Dendritic cell treated with granulocyte-macrophage colony-stimulating factor and Interleukin-4, amounts not matched to agents 40 ng/mL and 50 ng/mL, for 4 days (primary cell): ENCODE data around the gene CMC2.

Experiments
- H3K27ac Mint-ChIP-seq: one replicate; pipeline ENCODE4 v1.8.0; 2022; ENCODE audit warnings: mild to moderate bottlenecking, mixed read lengths
- H3K27me3 Mint-ChIP-seq: one replicate; pipeline ENCODE4 v1.8.0; 2022; ENCODE audit warnings: mild to moderate bottlenecking, mixed read lengths
- H3K36me3 Mint-ChIP-seq: one replicate; pipeline ENCODE4 v1.8.0; 2022; ENCODE audit warnings: low read depth, mixed read lengths
- H3K4me1 Mint-ChIP-seq: one replicate; pipeline ENCODE4 v1.8.0; 2022; ENCODE audit warnings: low read depth, mixed read lengths
- H3K4me3 Mint-ChIP-seq: one replicate; pipeline ENCODE4 v1.8.0; 2022; ENCODE audit warnings: mild to moderate bottlenecking, moderate library complexity, mixed read lengths
- H3K9me3 Mint-ChIP-seq: one replicate; pipeline ENCODE4 v1.8.0; 2022; ENCODE audit warnings: mixed read lengths
- intact Hi-C: fragments of 100-400 bp; cut with micrococcal nuclease; formaldehyde crosslinking; loops from one replicate; pipeline ENCODE4 v1.15.0; 2022

Gene CMC2

GRCh38 chr16:81006813-81007695, at the start of gene CMC2, which contains the start of gene CENPN:
CMC2 (minus strand) TSS chr16:81006885; CDS start chr16:80997394, 9,491 bp downstream.
CENPN (plus strand) TSS chr16:81007214; CDS start chr16:81011940, 4,726 bp downstream.
- Mint-ChIP-seq H3K4me1 (peaks cover 44% of the 10 kb centered on the region), H3K27me3 (no peaks in the 10 kb centered on the region), H3K9me3 (no peaks in the 10 kb centered on the region), H3K36me3 (peaks cover 18% of the 10 kb centered on the region), H3K27ac (peak within 1 kb of the TSS; percentile 99), H3K4me3 (peak within 1 kb of the TSS; percentile 96)
- intact Hi-C loops: loop anchor here (1.0 to 10.0 kb wide), 5 partner anchors 10 to 308 kb away; partner anchors contain the start of genes ATMIN, C16orf46, GAN and GCSH

GRCh38 chr16:81053761-81054160, 47.1 kb upstream of the CMC2 start:
- Mint-ChIP-seq H3K4me3 (no peak overlapping the region), H3K27ac (no peak overlapping the region), H3K4me1 (no peaks in the 10 kb centered on the region), H3K9me3 (peaks cover 22% of the 10 kb centered on the region), H3K27me3 (no peaks in the 10 kb centered on the region), H3K36me3 (peaks cover under 1% of the 10 kb centered on the region)
- intact Hi-C loops: no loop called here

GRCh38 chr16:81042821-81043220, 36.1 kb upstream of the CMC2 start:
- Mint-ChIP-seq H3K4me1 (peaks cover 26% of the 10 kb centered on the region), H3K36me3 (peaks cover 76% of the 10 kb centered on the region), H3K27ac (no peak overlapping the region), H3K9me3 (peaks cover 1% of the 10 kb centered on the region), H3K4me3 (no peak overlapping the region), H3K27me3 (no peaks in the 10 kb centered on the region)
- intact Hi-C loops: no loop called here

GRCh38 chr16:81041696-81042095, 35.0 kb upstream of the CMC2 start:
- no peaks in the 10 kb centered on the region for H3K27me3 Mint-ChIP-seq
- intact Hi-C loops: no loop called here
- H3K4me1 Mint-ChIP-seq: peaks cover 36% of the 10 kb centered on the region
- no peaks in the 10 kb centered on the region for H3K9me3 Mint-ChIP-seq
- no peak overlapping the region for H3K27ac Mint-ChIP-seq
- peaks cover 76% of the 10 kb centered on the region for H3K36me3 Mint-ChIP-seq
- H3K4me3 Mint-ChIP-seq: no peak overlapping the region

GRCh38 chr16:81040842-81041241, 34.2 kb upstream of the CMC2 start:
- Mint-ChIP-seq H3K4me1 (peaks cover 39% of the 10 kb centered on the region), H3K27me3 (no peaks in the 10 kb centered on the region), H3K36me3 (peaks cover 75% of the 10 kb centered on the region), H3K4me3 (no peak overlapping the region), H3K27ac (no peak overlapping the region), H3K9me3 (no peaks in the 10 kb centered on the region)
- intact Hi-C loops: no loop called here

GRCh38 chr16:81040131-81040530, 33.4 kb upstream of the CMC2 start:
- no peak overlapping the region for H3K4me3 Mint-ChIP-seq
- intact Hi-C loops: no loop called here
- peaks cover 69% of the 10 kb centered on the region for H3K36me3 Mint-ChIP-seq
- H3K9me3 Mint-ChIP-seq: no peaks in the 10 kb centered on the region
- peak overlapping the region; percentile 54 for H3K27ac Mint-ChIP-seq
- peaks cover 43% of the 10 kb centered on the region for H3K4me1 Mint-ChIP-seq
- no peaks in the 10 kb centered on the region for H3K27me3 Mint-ChIP-seq

- Mint-ChIP-seq H3K4me3 (peak overlapping the region; percentile 78), H3K27me3 (no peaks in the 10 kb centered on the region), H3K9me3 (no peaks in the 10 kb centered on the region), H3K27ac (no peak overlapping the region), H3K4me1 (peaks cover 43% of the 10 kb centered on the region), H3K36me3 (peaks cover 37% of the 10 kb centered on the region)
- intact Hi-C loops: loop anchor here (10.0 kb wide), 1 partner anchor 698 kb away; no protein-coding TSS in a partner anchor
These were observed 30.2 kb upstream of the CMC2 start for GRCh38 chr16:81036751-81037350.

GRCh38 chr16:81035975-81036750, 29.5 kb upstream of the CMC2 start:
- H3K27ac Mint-ChIP-seq: no peak overlapping the region
- intact Hi-C loops: loop anchor here (1.0 to 10.0 kb wide), 3 partner anchors 29 to 699 kb away; partner anchors contain the start of genes CENPN and CMC2

GRCh38 chr16:81035398-81035974, 28.8 kb upstream of the CMC2 start, which contains the start of gene ATMIN:
ATMIN (plus strand) TSS chr16:81035842; CDS start chr16:81035871, 29 bp downstream.
- Mint-ChIP-seq H3K36me3 (peaks cover 24% of the 10 kb centered on the region), H3K9me3 (no peaks in the 10 kb centered on the region), H3K27me3 (no peaks in the 10 kb centered on the region), H3K4me3 (peak within 1 kb of the TSS; percentile 78), H3K27ac (no peak within 1 kb of the TSS), H3K4me1 (peaks cover 40% of the 10 kb centered on the region)
- intact Hi-C loops: loop anchor here (1.0 to 10.0 kb wide), 3 partner anchors 29 to 699 kb away; partner anchors contain the start of genes CENPN and CMC2

More at GRCh38 chr16:81035975-81036750, 29.5 kb upstream of the CMC2 start:
- Mint-ChIP-seq H3K4me1 (peaks cover 43% of the 10 kb centered on the region), H3K27me3 (no peaks in the 10 kb centered on the region), H3K9me3 (no peaks in the 10 kb centered on the region), H3K4me3 (peak overlapping the region; percentile 78), H3K36me3 (peaks cover 30% of the 10 kb centered on the region)

GRCh38 chr16:81029930-81030604, 23.4 kb upstream of the CMC2 start:
- Mint-ChIP-seq H3K27me3 (no peaks in the 10 kb centered on the region), H3K36me3 (peaks cover 30% of the 10 kb centered on the region), H3K9me3 (no peaks in the 10 kb centered on the region), H3K4me3 (no peak overlapping the region), H3K4me1 (no peaks in the 10 kb centered on the region), H3K27ac (no peak overlapping the region)
- intact Hi-C loops: loop anchor here (10.0 kb wide), 1 partner anchor 705 kb away; no protein-coding TSS in a partner anchor

GRCh38 chr16:81026429-81026828, 19.7 kb upstream of the CMC2 start:
- H3K27ac Mint-ChIP-seq: no peak overlapping the region
- no peaks in the 10 kb centered on the region for H3K4me1 Mint-ChIP-seq
- no peaks in the 10 kb centered on the region for H3K9me3 Mint-ChIP-seq
- H3K4me3 Mint-ChIP-seq: no peak overlapping the region
- H3K27me3 Mint-ChIP-seq: no peaks in the 10 kb centered on the region
- intact Hi-C loops: no loop called here
- H3K36me3 Mint-ChIP-seq: peaks cover 50% of the 10 kb centered on the region

GRCh38 chr16:81018496-81018895, 11.8 kb upstream of the CMC2 start:
- intact Hi-C loops: no loop called here

GRCh38 chr16:81014672-81015071, 8.0 kb upstream of the CMC2 start:
- Mint-ChIP-seq H3K4me1 (peaks cover 11% of the 10 kb centered on the region), H3K4me3 (no peak overlapping the region), H3K27me3 (no peaks in the 10 kb centered on the region), H3K27ac (no peak overlapping the region), H3K9me3 (no peaks in the 10 kb centered on the region), H3K36me3 (peaks cover 73% of the 10 kb centered on the region)
- intact Hi-C loops: no loop called here

More at GRCh38 chr16:81018496-81018895, 11.8 kb upstream of the CMC2 start:
- H3K4me3 Mint-ChIP-seq: no peak overlapping the region
- peaks cover 84% of the 10 kb centered on the region for H3K36me3 Mint-ChIP-seq
- H3K27ac Mint-ChIP-seq: no peak overlapping the region
- no peaks in the 10 kb centered on the region for H3K27me3 Mint-ChIP-seq
- H3K4me1 Mint-ChIP-seq: peaks cover 4% of the 10 kb centered on the region
- H3K9me3 Mint-ChIP-seq: no peaks in the 10 kb centered on the region
